ENCODE measurements around the gene CPEB4.

DNA sequence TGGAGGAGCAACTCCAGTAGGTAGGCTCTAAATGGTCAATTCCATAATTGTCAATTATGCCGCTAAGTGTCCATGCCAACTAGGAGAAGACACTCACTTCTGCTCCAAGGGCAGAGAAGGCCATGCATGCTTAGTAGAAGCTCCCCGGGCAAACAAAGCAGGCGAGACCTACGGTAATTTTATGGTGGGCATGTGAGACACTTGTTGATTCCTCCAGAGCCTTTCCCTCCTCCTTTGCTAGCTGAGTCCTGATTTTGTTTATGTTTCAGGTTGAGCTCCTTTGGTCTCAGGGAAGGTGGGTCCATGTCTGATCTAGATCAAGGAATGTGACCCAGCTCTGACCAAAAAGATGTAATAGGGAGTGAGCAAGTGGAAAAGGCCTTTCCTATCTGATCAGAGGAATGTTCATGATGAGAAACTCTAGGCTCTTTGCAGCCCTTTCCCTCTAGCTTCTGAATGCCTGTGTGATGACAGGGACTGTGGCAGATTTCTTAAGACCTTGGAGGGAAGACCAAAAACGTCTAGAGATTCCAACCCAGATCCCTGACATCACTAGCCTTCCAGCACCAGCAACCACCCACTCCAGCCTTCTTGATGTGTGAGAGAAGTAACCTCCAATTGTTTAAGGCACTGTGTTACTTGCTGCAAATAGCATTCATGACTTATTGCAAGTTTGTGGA, 7.7 kb upstream of the CPEB4 start:
- TF ChIP-seq CTCF (conservative IDR thresholded peaks at IDR 0.05 in 1 of 2, IDR thresholded peaks at IDR 0.05 in 1 of 2; ENCODE audit: extremely low read depth in 1 of 2, insufficient read depth in 1 of 2, low read depth in 1 of 2, low read length in 2 of 2) (no peak), EZH2 (IDR thresholded peaks at IDR 0.05; ENCODE audit: borderline replicate concordance, low read length) (no peak)
